H54 (cell line): Measurements from ENCODE around the gene GAS7.

Experiments
- DNase-seq: peaks from one replicate; pipeline ENCODE4 v3.0.0; 2011; ENCODE audit warnings: low spot score, mixed read lengths; ENCODE audit not compliant: insufficient read length
- FAIRE-seq: peaks from 3 replicates; lab custom pipeline; 2011; peaks lifted over from hg19 to GRCh38; lab: Jason Lieb, UNC
- POLR2A ChIP-seq: IDR thresholded peaks from 2 replicates; pipeline ENCODE4 v1.6.1; 2011; ENCODE audit warnings: low read depth, mild to moderate bottlenecking, low read length

Gene GAS7

DNA sequence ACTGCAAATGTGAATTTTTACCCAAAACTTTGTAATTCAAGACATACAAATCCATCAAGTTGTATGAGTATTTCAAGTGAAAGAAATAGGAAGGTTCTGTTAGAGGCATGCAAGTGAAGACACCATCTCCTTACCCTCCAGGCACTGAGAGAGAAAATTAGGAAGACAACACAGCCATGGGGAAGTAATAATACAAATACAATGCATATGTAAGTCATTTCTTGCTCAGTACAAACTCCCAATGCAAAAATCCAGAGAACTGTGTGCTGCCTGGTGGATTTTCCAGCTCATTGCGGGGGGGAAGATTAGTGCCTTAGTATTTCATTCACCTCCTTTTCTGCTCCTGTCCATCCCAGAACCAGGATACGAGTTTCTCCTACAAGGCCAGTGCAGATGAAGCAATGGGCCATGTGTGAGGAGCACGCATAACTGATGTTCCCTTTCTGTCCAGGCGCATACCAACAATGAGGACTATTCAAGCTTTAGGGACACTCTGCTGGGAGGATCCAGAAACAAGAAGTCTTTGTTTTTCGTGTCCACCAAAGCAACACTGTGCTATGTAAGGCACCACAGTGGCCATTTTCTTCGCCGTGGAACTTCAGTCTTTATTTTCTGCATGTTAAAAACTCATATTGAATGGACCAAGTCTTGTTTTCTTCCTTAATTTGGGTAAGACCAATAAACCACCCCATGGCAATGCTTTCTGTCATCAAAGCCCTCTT, 149.6 kb downstream of the GAS7 start:
- FAIRE-seq (no peak), DNase-seq (no peak)
- no peak for TF ChIP-seq POLR2A

DNA sequence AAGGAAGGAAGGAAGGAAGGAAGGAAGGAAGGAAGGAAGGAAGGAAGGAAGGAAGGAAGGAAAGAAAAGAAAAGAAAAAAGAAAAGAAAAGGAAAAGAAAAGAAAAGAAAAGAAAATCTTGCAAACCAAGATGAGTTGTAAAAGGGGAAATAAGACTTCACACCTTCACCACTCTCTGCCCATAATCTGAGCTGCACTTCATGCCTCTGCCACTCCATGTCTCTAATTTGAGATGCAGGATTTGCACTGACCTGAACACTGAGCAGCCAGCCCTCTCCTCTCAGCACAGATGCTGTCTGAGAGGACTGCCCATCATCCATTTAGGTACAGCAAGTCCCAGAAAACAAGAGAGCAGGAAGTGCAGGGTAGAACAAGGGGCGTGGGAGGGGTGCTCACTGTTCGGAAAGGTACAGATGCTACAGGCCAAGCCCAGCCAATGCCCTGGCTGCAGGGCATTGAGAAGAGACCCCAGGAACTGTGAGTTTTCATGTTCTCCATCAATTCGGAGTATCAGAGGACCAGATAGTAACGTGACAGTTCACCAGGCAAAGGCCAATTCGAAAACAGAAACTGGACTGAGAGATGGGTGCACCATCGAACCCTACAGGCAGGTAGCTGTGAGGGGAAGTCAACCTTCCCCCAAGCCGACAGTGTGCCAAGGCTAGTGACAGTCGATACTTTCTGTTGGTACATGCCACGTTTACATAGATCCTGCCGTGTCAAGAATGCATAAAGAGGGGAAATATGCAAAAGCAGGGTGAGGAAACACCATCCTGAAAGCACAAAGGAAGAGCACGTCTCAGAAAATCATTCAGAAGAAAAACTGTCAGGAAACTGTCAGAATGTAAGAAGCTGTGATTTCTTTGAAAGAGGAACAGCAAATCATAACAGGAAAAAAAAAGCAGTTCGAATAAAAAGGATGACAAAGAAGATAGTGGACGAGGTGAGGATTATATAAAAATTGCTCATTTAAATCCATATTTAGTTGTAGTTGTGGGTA, 151.3 kb downstream of the GAS7 start:
- no peak for FAIRE-seq
- no peak for TF ChIP-seq POLR2A
- no peak for DNase-seq

DNA sequence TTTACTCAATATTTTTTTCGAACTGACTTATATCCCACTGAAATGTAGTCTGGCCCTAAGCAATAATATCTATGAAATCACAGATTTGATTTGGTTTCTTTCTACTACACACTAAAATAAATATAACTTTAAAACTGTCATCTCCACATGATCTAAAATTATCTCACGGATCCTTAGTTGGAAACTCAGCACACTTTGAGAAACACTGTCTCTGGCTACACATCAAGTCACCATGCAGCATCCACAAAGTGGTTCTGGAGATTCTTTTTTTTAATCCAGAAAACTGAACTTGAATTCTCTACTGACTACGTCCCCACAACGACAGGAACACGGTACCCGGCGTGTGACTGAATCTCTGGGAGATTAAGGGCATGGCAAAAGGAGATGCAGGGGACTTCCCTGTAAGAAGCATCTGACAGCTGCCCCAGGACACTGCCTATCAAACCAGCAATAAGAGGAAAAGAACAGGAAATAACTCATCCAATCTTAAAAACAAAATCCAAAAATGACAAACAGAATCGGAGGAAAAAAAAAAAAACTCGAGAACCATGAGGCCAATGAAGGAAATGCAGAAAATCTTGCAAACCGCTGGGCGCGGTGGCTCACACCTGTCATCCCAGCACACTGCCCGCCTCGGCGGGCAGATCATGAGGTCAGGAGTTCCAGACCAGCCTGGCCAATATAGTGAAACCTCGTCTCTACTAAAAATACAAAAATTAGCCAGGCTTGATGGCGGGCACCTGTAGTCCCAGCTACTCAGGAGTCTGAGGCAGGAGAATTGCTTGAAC, 152.3 kb downstream of the GAS7 start:
- TF ChIP-seq POLR2A, result no peak
- FAIRE-seq, result no peak

DNA sequence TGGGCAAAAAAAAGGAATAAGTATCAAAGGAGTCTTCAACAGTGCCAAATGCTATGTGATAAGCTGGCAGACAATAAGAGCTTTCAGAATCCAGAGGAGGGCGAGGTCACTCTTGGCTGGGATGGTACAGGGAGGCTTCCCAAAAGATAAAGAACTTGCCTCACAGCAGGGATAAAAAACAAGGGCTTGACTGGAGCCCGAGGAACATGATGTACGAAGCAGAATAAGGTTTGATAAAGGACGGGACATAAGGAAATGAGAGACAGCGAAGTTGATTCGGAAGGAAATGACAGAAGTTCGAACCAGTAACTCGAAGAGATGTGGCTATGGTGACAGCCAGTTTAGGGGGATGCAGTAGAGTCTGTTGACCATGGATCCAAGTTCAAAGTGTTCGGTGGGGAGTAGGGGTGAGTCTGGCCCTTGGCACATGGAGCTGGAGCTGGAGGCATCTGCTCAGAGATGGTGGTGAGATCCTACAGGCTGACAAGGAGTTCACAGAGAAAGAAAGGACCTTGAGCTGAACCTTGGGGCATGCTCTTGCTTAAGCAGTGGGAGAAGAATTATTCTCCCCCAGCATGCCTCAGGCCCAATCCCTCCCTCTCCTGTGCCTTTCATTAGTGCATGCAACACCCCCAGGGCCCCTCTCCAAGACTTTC, 155.7 kb downstream of the GAS7 start:
- TF ChIP-seq POLR2A, result no peak
- DNase-seq (no peak), FAIRE-seq (no peak)

More for the DNA sequence above, 152.3 kb downstream of the GAS7 start:
- DNase-seq, result no peak

DNA sequence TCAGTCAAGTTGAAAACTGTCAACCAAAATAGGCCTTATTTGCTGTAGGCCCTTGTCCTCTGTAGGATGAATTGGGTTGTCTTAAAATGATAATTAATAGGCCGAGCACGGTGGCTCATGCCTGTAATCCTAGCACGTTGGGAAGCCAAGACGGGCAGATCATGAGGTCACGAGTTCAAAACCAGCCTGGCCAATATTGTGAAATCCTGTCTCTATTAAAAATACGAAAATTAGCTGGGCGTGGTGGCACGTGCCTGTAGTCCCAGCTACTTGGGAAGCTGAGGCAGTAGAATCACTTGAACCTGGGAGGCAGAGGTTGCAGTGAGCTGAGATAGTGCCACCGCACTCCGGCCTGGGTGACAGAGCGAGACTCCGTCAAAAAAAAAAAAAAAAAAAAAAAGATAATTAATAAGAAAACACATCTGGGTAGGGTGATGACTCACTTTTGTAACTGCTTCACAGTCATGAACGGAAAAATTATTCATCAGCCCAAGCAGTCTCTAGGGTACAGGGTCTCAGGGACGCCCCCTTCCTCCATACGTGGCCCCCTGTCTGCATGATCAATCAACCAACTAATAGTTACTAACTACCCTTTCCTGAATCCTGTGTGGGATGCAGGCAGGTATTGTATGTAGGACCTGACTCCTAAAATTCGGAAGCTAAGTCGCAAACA, 156.4 kb downstream of the GAS7 start:
- DNase-seq (no peak), FAIRE-seq (no peak)
- no peak for TF ChIP-seq POLR2A

DNA sequence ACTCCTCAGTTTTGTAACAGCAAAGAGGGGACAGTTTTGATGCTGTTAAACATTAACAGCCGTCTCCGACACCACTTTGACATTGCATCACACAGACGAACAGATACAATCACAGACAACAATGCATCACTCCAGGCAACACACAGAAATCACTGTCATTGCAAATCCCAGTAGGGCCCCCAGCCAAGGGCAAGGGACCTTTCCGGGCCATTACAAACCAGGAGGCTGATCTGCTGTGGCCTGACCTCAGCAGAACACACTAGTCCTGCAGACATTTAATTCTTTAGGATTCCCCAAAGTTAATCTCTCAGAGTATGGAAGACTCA, 157.2 kb downstream of the GAS7 start:
- TF ChIP-seq POLR2A, result no peak
- FAIRE-seq (no peak), DNase-seq (no peak)

DNA sequence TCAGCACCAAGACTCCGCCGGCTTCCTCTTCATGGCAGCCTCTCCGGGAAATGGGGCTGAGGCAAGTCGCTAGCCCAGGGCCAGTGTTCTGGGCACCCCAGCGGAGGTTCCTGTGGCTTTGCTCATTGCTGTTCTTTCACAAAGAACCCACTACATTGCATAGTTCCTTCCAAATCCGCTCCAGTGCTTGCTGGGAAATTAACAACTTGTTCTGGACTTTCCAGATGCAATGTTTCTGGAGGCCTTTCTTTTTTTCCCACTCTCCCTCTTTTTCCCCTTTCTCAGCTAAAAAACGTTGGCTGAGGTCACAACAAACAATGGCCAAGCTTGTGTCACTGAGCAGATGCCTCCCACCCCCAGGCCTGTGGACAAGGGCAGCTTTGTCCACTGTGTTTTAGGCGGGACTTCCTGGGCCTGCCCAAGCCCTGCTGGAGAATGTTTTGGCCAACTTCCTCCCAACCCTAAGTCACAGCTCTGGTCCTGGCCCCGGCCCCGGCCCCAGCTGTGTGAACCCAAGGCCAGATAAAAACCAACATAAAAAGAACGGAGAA, 161.8 kb downstream of the GAS7 start:
- no peak for DNase-seq
- no peak for TF ChIP-seq POLR2A
- FAIRE-seq, result no peak

DNA sequence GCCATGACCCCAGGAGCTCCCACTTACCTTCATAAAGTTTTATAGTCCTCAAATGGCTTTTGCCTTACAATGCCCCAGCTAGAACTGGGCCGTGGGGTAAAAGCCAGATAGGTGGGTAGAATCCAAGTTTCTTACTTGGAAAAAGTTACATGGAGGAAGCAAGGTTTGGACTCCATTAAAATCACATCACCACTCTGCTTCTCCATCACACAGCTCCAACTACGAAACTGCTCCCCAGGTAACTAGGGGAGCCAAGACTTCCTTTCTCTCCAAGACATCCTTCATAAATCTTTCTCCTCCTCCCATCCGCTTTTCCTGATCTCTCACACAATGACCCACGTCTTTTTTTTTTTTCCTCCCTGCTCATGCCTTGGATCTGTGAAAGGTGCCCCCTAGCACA, 162.5 kb downstream of the GAS7 start:
- no peak for TF ChIP-seq POLR2A
- DNase-seq (no peak), FAIRE-seq (no peak)

DNA sequence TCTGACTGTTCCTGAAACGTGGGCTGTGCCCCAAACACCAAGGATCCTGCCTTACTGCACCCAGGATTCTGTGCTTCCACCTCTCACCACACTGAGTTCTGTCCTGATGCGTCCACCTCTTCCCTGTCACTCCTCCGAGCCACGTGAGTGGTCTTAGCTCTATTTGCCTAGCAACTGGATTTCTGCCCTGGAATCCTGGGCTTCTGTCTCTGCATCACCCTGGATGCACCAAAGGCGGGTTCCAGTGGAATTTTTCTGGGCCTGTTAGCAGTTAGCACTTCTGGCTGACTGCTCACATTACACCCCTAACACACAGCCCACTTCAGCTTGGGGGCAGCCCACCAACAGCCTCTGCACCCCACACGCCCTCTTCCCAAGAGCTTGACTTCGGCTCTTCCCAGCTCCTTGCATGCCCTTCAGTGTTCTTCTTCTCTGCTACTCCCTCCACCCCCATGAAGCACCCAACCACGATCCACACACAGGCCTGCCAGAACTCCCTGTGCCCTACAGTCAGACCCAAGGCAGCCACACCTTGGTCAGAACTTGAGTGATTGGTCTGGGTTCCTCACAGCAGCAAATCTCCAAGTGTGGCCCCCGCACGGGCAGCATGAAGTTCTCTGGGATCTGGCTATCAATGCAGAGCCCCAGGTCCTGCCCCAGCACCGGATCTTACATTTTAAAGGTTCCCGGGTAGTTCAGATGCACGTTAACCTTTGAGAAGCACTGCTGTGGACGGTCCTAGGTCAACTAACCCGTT, 163.5 kb downstream of the GAS7 start:
- FAIRE-seq, result no peak
- no peak for TF ChIP-seq POLR2A

DNA sequence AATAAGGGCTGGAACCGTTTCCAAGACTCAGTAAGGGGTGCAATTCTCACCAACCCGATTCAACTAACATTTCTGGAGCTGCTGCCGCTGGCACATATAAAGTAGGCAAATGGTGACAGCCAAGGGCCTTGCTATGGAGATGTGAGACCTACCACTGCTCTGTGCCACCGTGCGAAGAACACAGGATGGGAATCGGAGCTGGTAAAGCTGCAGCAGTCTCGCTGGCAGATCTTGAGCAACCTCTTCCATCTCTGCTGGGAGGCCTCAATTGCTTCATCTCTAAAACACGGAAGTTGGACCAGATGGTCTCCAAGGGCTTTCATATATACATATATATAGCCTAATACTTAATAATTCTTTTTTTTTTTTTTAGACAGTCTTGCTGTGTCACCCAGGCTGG, 164.4 kb downstream of the GAS7 start:
- TF ChIP-seq POLR2A, result no peak
- no peak for FAIRE-seq
- DNase-seq, result no peak

More for the DNA sequence above, 163.5 kb downstream of the GAS7 start:
- no peak for DNase-seq

DNA sequence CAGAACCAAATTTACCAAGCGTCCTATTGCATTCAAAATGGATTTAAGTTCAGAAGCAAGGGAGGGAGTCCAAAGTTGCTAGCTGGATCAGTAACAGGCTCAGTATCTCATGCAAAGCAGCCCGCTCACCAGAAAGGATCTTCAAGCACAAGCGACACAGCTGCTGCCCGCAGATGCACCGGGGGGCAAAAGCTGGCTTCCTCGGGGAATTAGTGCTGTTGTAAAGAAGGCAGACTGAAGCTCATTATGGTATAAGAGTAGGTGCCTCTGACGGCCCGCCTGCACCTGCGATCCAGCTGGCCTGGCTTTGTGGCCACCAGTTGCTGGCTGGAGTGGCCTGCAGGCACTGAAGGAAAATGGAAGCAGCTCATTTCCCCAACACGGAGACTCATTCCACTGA, 165.0 kb downstream of the GAS7 start:
- TF ChIP-seq POLR2A, result no peak
- DNase-seq, result no peak
- FAIRE-seq, result no peak

DNA sequence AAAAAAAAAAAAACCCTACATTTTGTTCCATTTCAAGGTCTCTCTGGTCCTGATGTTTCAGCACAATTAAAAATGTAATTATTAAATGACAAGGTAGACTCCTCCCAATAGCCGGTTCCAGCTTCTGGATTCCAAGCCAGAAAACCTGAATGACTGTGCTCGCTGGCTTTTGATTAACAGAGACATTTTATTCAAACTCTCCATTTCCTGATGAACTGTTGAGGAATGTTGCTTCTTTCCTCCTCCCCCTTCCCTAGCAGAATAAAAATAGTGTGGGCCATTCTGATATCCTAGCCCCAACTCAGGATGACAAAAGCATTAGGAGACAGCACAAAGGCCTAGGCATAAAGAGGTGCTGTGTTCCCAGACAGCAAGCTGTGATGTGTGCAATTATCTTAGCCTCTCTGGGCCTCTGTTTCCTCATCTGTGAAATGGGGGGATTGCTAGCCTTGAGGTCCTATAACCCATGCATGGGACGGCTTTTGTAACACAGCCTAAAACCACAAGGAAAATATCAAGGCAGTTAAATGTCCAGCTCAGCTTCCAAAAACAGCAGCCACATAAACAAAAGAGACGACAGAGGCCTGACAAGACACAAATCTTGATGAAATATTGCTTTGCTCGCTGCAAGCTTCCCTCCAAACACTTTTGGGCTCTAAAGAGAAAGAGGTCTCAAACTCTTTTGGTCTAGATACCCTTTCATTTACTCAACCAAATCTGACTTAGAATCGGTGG, 166.1 kb downstream of the GAS7 start:
- DNase-seq (no peak), FAIRE-seq (no peak)
- TF ChIP-seq POLR2A, result no peak
